ENCODE measurements around the gene SRBD1. TPM values are rescaled to one million over a fixed set of nuclear protein-coding genes. Genes with fewer than 3 reads are reported as not detected.
A peak's percentile ranks its signal among the peaks of the same experiment; 100 is the strongest.

The SRBD1 gene
- total RNA-seq, 1 donor from 2014 or later, result 11.2 TPM

DNA sequence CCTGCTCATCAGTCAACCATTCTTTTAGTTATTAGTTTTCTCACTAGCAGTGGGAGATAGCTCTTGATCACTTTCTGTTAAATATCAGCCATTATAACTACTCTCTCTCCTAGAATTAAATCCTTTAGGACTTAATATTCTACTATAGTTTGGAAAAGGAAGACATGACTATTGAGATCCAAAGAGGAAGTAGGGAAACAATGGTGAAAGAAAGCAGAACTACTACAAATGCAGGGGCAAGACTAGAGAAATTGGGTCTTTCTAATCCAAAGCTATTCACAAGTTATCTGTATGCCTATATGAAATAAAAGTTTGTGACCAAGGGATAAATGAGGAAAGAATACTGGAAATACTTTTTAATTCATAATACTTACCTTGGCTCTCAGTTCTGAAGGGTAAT lies 65.1 kb downstream of the SRBD1 start:
- H3K27ac Mint-ChIP-seq (ENCODE audit: unreplicated experiment), result no peak overlapping the region
- DNase-seq (ENCODE audit: low spot score), result no peak
- peaks cover 8% of the 10 kb centered on the region for H3K36me3 Mint-ChIP-seq (ENCODE audit: low read depth)
- TF ChIP-seq, protein P1, sequence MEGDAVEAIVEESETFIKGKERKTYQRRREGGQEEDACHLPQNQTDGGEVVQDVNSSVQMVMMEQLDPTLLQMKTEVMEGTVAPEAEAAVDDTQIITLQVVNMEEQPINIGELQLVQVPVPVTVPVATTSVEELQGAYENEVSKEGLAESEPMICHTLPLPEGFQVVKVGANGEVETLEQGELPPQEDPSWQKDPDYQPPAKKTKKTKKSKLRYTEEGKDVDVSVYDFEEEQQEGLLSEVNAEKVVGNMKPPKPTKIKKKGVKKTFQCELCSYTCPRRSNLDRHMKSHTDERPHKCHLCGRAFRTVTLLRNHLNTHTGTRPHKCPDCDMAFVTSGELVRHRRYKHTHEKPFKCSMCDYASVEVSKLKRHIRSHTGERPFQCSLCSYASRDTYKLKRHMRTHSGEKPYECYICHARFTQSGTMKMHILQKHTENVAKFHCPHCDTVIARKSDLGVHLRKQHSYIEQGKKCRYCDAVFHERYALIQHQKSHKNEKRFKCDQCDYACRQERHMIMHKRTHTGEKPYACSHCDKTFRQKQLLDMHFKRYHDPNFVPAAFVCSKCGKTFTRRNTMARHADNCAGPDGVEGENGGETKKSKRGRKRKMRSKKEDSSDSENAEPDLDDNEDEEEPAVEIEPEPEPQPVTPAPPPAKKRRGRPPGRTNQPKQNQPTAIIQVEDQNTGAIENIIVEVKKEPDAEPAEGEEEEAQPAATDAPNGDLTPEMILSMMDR (IDR thresholded peaks at IDR 0.05), result no peak
- H3K4me3 Mint-ChIP-seq (ENCODE audit: unreplicated experiment), result no peak overlapping the region
- H3K9me3 Mint-ChIP-seq (ENCODE audit: low read depth), result no peaks in the 10 kb centered on the region
- no peaks in the 10 kb centered on the region for H3K4me1 Mint-ChIP-seq (ENCODE audit: low read depth)
- no peaks in the 10 kb centered on the region for H3K27me3 Mint-ChIP-seq (ENCODE audit: low read depth)

DNA sequence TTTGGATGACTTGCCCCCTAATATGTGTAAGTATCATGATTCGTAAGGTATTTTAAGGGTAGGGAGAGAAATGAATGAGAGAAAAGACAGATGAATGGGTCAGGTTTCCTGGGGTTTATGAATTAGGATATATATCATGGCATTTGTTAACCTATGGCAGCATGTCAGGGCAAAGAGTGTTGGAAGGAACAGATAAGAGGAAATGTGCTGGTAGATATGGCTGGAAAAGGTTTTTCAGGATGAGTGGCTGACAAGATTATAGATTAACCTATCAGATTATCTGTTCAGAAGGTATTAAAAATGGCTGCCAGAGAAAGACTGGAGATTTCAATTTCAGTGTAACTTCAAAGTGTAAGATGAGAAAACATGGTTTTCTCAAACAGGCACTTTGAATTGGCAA lies 67.8 kb downstream of the SRBD1 start:
- TF ChIP-seq, protein P1 (IDR thresholded peaks at IDR 0.05), result no peak
- H3K4me3 Mint-ChIP-seq (ENCODE audit: unreplicated experiment), result no peak overlapping the region
- peaks cover 5% of the 10 kb centered on the region for H3K36me3 Mint-ChIP-seq (ENCODE audit: low read depth)
- no peak overlapping the region for H3K27ac Mint-ChIP-seq (ENCODE audit: unreplicated experiment)
- no peaks in the 10 kb centered on the region for H3K27me3 Mint-ChIP-seq (ENCODE audit: low read depth)
- no peaks in the 10 kb centered on the region for H3K4me1 Mint-ChIP-seq (ENCODE audit: low read depth)
- H3K9me3 Mint-ChIP-seq (ENCODE audit: low read depth), result no peaks in the 10 kb centered on the region
- DNase-seq (ENCODE audit: low spot score), result no peak

DNA sequence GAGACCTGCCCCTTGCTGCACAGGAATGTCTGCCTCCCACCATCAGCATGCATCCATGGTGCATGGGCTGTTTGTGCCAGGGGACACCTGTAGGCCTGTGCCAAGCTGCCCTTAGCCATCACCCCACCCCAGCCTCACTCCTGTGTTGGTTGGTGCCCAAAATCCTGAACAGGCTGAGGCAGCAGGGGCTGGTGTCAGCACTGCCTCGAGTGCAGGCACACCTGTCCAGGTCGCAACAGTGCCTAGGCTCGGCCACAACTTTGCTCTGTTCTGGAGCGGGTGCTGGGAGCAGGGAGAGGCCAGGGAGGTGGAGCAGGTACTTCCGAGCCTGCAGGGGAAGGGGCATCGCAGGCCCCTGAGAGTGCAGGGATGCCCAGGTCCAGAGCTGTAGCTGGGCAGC lies 69.1 kb downstream of the SRBD1 start:
- DNase-seq (ENCODE audit: low spot score), result peak; percentile 83
- no peaks in the 10 kb centered on the region for H3K4me1 Mint-ChIP-seq (ENCODE audit: low read depth)
- peaks cover 12% of the 10 kb centered on the region for H3K36me3 Mint-ChIP-seq (ENCODE audit: low read depth)
- TF ChIP-seq, protein P1 (IDR thresholded peaks at IDR 0.05), result no peak
- H3K27ac Mint-ChIP-seq (ENCODE audit: unreplicated experiment), result no peak overlapping the region
- no peak overlapping the region for H3K4me3 Mint-ChIP-seq (ENCODE audit: unreplicated experiment)
- no peaks in the 10 kb centered on the region for H3K27me3 Mint-ChIP-seq (ENCODE audit: low read depth)
- H3K9me3 Mint-ChIP-seq (ENCODE audit: low read depth), result no peaks in the 10 kb centered on the region

DNA sequence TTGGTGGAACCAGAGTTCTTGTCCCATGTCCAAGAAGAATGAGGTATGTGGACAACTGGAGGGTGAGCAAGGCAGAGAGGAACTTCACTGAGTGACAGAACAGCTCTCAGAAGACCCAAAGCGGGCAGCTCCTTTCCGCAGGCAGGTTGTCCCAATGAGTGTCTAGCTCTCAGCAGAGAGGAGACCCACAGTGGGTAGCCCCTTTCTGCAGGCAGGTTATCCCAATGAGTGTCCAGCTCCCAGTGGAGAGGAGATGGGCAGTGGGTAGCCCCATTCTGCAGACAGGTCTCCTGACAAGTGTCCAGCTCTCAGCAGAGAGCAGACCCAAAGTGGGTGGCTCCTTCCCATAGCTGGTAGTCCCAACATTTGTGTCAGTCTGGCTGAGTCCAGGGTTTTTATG lies 69.6 kb downstream of the SRBD1 start:
- no peaks in the 10 kb centered on the region for H3K4me1 Mint-ChIP-seq (ENCODE audit: low read depth)
- H3K9me3 Mint-ChIP-seq (ENCODE audit: low read depth), result no peaks in the 10 kb centered on the region
- TF ChIP-seq, protein P1 (IDR thresholded peaks at IDR 0.05), result no peak
- H3K27me3 Mint-ChIP-seq (ENCODE audit: low read depth), result no peaks in the 10 kb centered on the region
- no peak overlapping the region for H3K27ac Mint-ChIP-seq (ENCODE audit: unreplicated experiment)
- DNase-seq (ENCODE audit: low spot score), result no peak
- H3K4me3 Mint-ChIP-seq (ENCODE audit: unreplicated experiment), result no peak overlapping the region
- H3K36me3 Mint-ChIP-seq (ENCODE audit: low read depth), result peaks cover 16% of the 10 kb centered on the region

DNA sequence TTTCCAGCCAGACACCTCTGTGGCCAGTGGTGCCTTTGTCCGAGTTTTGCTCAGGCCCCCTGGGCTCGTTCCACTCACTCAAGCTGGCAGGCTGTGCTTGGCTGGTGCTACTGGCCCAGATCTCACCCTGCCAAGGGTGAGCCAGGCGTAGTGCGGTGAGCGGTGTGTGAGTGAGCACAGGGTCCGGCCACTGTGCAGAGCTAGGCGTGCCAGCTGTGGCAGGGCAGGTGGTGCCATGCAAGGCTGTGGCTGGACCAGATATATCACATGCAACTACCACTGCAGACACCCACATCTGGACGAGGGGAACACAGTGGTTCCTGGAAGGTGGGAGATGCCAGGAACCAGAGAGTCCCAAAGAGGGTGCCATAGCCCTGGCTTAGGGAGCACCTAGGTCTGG lies 70.1 kb downstream of the SRBD1 start:
- H3K4me3 Mint-ChIP-seq (ENCODE audit: unreplicated experiment), result no peak overlapping the region
- H3K4me1 Mint-ChIP-seq (ENCODE audit: low read depth), result no peaks in the 10 kb centered on the region
- H3K36me3 Mint-ChIP-seq (ENCODE audit: low read depth), result peaks cover 16% of the 10 kb centered on the region
- DNase-seq (ENCODE audit: low spot score), result no peak
- H3K27me3 Mint-ChIP-seq (ENCODE audit: low read depth), result no peaks in the 10 kb centered on the region
- TF ChIP-seq, protein P1 (IDR thresholded peaks at IDR 0.05), result no peak
- no peaks in the 10 kb centered on the region for H3K9me3 Mint-ChIP-seq (ENCODE audit: low read depth)
- no peak overlapping the region for H3K27ac Mint-ChIP-seq (ENCODE audit: unreplicated experiment)

Data from chondrocyte (in vitro differentiated cells).